Large intestine (tissue), 12 donors: ENCODE results near the gene FOXD3. TPM values are rescaled to one million over a fixed set of nuclear protein-coding genes. Genes with fewer than 3 reads are reported as not detected.
A peak's percentile ranks its signal among the peaks of the same experiment; 100 is the strongest.

Source experiments
- DNase-seq, 2 donors: peaks; one replicate each; pipeline versions ENCODE4 v3.0.0 to v3.0.0-alpha.2; 2013
- H3K27ac ChIP-seq: one replicate; pipeline ENCODE4 v1.5.1; 2013; ENCODE audit warnings: low read length
- H3K27me3 ChIP-seq: 2 replicates; pipeline ENCODE4 v1.6.1; 2013; ENCODE audit warnings: low read length; ENCODE audit not compliant: control insufficient read depth, insufficient read depth
- H3K36me3 ChIP-seq: 2 replicates; pipeline ENCODE4 v1.6.1; 2013; ENCODE audit warnings: low read length; ENCODE audit not compliant: control insufficient read depth, insufficient read depth
- H3K4me1 ChIP-seq: one replicate; pipeline ENCODE4 v1.6.1; 2013; ENCODE audit warnings: low read length; ENCODE audit not compliant: control insufficient read depth, insufficient read depth
- H3K4me3 ChIP-seq: one replicate; pipeline ENCODE4 v1.5.1; 2013; ENCODE audit warnings: low read length
- H3K9me3 ChIP-seq: one replicate; pipeline ENCODE4 v1.6.1; 2013; ENCODE audit warnings: mild to moderate bottlenecking, low read depth, low read length, moderate library complexity; ENCODE audit not compliant: control insufficient read depth
- WGBS: methylation state at CpG from one replicate; pipeline ENCODE4 v1.1.5; 2013; ENCODE audit warnings: low lambda C conversion rate; ENCODE audit not compliant: insufficient coverage; 5-methylcytosine and 5-hydroxymethylcytosine counted together
- long read RNA-seq, 11 donors: transcript quantifications; one replicate each; lab custom pipeline, GENCODE V29; 2026
- polyA plus RNA-seq: library from polyadenylated mRNA; unstranded; fragments of 120-200 nt; gene quantifications from one replicate; pipeline ENCODE4 v1.2.1, GENCODE V29; 2013

FOXD3 gene
- 1.6 TPM for polyA plus RNA-seq
- long read RNA-seq, donor 1, result 0 reads
- long read RNA-seq, donor 2, partial matches to known transcripts, result 0 of 2 reads
- long read RNA-seq, donor 2, other reads (novel, unspliced or antisense), result 0 of 2 reads
- long read RNA-seq, donor 3, result 0 reads
- long read RNA-seq, donor 4, result 0 reads
- long read RNA-seq, donor 5, transcript FOXD3-201 (1 exons, 2,086 nt), result major isoform, 5 of 5 reads
- long read RNA-seq, donor 5, partial matches to known transcripts, result 0 of 5 reads
- long read RNA-seq, donor 5, other reads (novel, unspliced or antisense), result 0 of 5 reads
- long read RNA-seq, donor 6, result 0 reads
- long read RNA-seq, donor 7, partial matches to known transcripts, result 0 of 4 reads
- long read RNA-seq, donor 7, other reads (novel, unspliced or antisense), result 0 of 4 reads
- long read RNA-seq, donor 8, partial matches to known transcripts, result 0 of 1 reads
- long read RNA-seq, donor 8, other reads (novel, unspliced or antisense), result 0 of 1 reads
- long read RNA-seq, donor 9, partial matches to known transcripts, result 0 of 1 reads
- long read RNA-seq, donor 9, other reads (novel, unspliced or antisense), result 0 of 1 reads
- long read RNA-seq, donor 10, partial matches to known transcripts, result 0 of 1 reads
- long read RNA-seq, donor 10, other reads (novel, unspliced or antisense), result 0 of 1 reads
- long read RNA-seq, donor 11, partial matches to known transcripts, result 0 of 2 reads
- long read RNA-seq, donor 11, other reads (novel, unspliced or antisense), result 0 of 2 reads

GRCh38 chr1:63322114-63322943, at the start of gene FOXD3:
Gene FOXD3 (plus strand): TSS chr1:63322567. CDS start chr1:63323059, 492 bp downstream.
- Histone ChIP-seq H3K27ac (no peak within 1 kb of the TSS), H3K9me3 (peaks cover 33% of the 10 kb centered on the region), H3K4me3 (peak within 1 kb of the TSS; percentile 16), H3K4me1 (peaks cover 5% of the 10 kb centered on the region), H3K27me3 (peaks cover 91% of the 10 kb centered on the region), H3K36me3 (no peaks in the 10 kb centered on the region)
- peak; percentile 49 to 62 for DNase-seq
- WGBS, result no CpG with 5 or more reads among the region's 85 CpGs

- 100% methylated on average over 1 of the region's 2 CpGs for WGBS
- Histone ChIP-seq H3K4me1 (peaks cover 15% of the 10 kb centered on the region), H3K9me3 (no peaks in the 10 kb centered on the region), H3K27ac (no peak overlapping the region), H3K27me3 (no peaks in the 10 kb centered on the region), H3K36me3 (no peaks in the 10 kb centered on the region), H3K4me3 (no peak overlapping the region)
- no peak for DNase-seq
Measured at GRCh38 chr1:63272811-63273210, 49.6 kb upstream of the FOXD3 start.

- no peak for DNase-seq
- no peak overlapping the region for H3K4me3 ChIP-seq
- no peak overlapping the region for H3K27ac ChIP-seq
- peaks cover 21% of the 10 kb centered on the region for H3K4me1 ChIP-seq
- H3K27me3 ChIP-seq, result no peaks in the 10 kb centered on the region
- H3K36me3 ChIP-seq, result no peaks in the 10 kb centered on the region
- no peaks in the 10 kb centered on the region for H3K9me3 ChIP-seq
Measured at GRCh38 chr1:63274371-63274770, 48.0 kb upstream of the FOXD3 start.

GRCh38 chr1:63274979-63275378, 47.4 kb upstream of the FOXD3 start:
- WGBS, result 100% methylated on average over 1 of the region's 2 CpGs
- no peak overlapping the region for H3K27ac ChIP-seq
- H3K4me3 ChIP-seq, result no peak overlapping the region
- H3K27me3 ChIP-seq, result no peaks in the 10 kb centered on the region
- H3K36me3 ChIP-seq, result no peaks in the 10 kb centered on the region
- peaks cover 21% of the 10 kb centered on the region for H3K4me1 ChIP-seq
- no peaks in the 10 kb centered on the region for H3K9me3 ChIP-seq
- no peak for DNase-seq

- Histone ChIP-seq H3K4me1 (peaks cover 21% of the 10 kb centered on the region), H3K9me3 (no peaks in the 10 kb centered on the region), H3K4me3 (no peak overlapping the region), H3K27ac (peak overlapping the region; percentile 2), H3K36me3 (no peaks in the 10 kb centered on the region), H3K27me3 (no peaks in the 10 kb centered on the region)
- no peak for DNase-seq
- no CpG with 5 or more reads among the region's 8 CpGs for WGBS
Measured at GRCh38 chr1:63276624-63277023, 45.7 kb upstream of the FOXD3 start.

- 42% methylated on average over 2 of the region's 3 CpGs for WGBS
- peak; percentile 63 to 89 for DNase-seq
- peak overlapping the region; percentile 57 for H3K27ac ChIP-seq
- no peaks in the 10 kb centered on the region for H3K9me3 ChIP-seq
- no peaks in the 10 kb centered on the region for H3K27me3 ChIP-seq
- no peak overlapping the region for H3K4me3 ChIP-seq
- no peaks in the 10 kb centered on the region for H3K36me3 ChIP-seq
- peaks cover 21% of the 10 kb centered on the region for H3K4me1 ChIP-seq
Measured at GRCh38 chr1:63277195-63278192, 44.9 kb upstream of the FOXD3 start.

- H3K9me3 ChIP-seq, result peaks cover 2% of the 10 kb centered on the region
- peaks cover 16% of the 10 kb centered on the region for H3K4me1 ChIP-seq
- WGBS, result 72% methylated on average over 2 of the region's 2 CpGs
- H3K36me3 ChIP-seq, result no peaks in the 10 kb centered on the region
- H3K4me3 ChIP-seq, result no peak overlapping the region
- no peak for DNase-seq
- H3K27ac ChIP-seq, result no peak overlapping the region
- no peaks in the 10 kb centered on the region for H3K27me3 ChIP-seq
Measured at GRCh38 chr1:63281753-63282152, 40.6 kb upstream of the FOXD3 start.

- Histone ChIP-seq H3K27me3 (no peaks in the 10 kb centered on the region), H3K4me1 (peaks cover under 1% of the 10 kb centered on the region), H3K36me3 (no peaks in the 10 kb centered on the region), H3K9me3 (peaks cover 15% of the 10 kb centered on the region), H3K4me3 (no peak overlapping the region), H3K27ac (no peak overlapping the region)
- no peak for DNase-seq
Measured at GRCh38 chr1:63289135-63289534, 33.2 kb upstream of the FOXD3 start.

- Histone ChIP-seq H3K27me3 (no peaks in the 10 kb centered on the region), H3K27ac (peak overlapping the region; percentile 78), H3K4me3 (no peak overlapping the region), H3K9me3 (no peaks in the 10 kb centered on the region), H3K4me1 (peaks cover 14% of the 10 kb centered on the region), H3K36me3 (no peaks in the 10 kb centered on the region)
- DNase-seq, result peak; percentile 69 to 88
- 0% methylated on average over 3 of the region's 6 CpGs for WGBS
Measured at GRCh38 chr1:63294803-63295594, 27.4 kb upstream of the FOXD3 start.
